ENCODE results near the gene HOXC4. TPM values are rescaled to one million over a fixed set of nuclear protein-coding genes. Genes with fewer than 3 reads are reported as not detected.

Gene HOXC4
- total RNA-seq, 1 donor from 2014 or later, result 2.8 TPM

- no peak for DNase-seq (ENCODE audit: low read depth)
These were observed 17.9 kb upstream of the HOXC4 start for GRCh38 chr12:54035568-54036264.

GRCh38 chr12:54036620-54037359 is 16.8 kb upstream of the HOXC4 start:
- peak overlapping the region; percentile 33 for H3K4me3 ChIP-seq (ENCODE audit: low read depth, low read length)
- TF ChIP-seq CTCF (conservative IDR thresholded peaks at IDR 0.05; ENCODE audit: low read depth, low read length), result peak; percentile 52
- no peak for DNase-seq (ENCODE audit: low read depth)

More at GRCh38 chr12:54035568-54036264, 17.9 kb upstream of the HOXC4 start:
- no peak overlapping the region for H3K4me3 ChIP-seq (ENCODE audit: low read depth, low read length)
- TF ChIP-seq CTCF (conservative IDR thresholded peaks at IDR 0.05; ENCODE audit: low read depth, low read length), result no peak

- no peak for TF ChIP-seq CTCF (conservative IDR thresholded peaks at IDR 0.05; ENCODE audit: low read depth, low read length)
- DNase-seq (ENCODE audit: low read depth), result no peak
- H3K4me3 ChIP-seq (ENCODE audit: low read depth, low read length), result peak overlapping the region; percentile 33
These were observed 16.0 kb upstream of the HOXC4 start for GRCh38 chr12:54037360-54038283.

DNA sequence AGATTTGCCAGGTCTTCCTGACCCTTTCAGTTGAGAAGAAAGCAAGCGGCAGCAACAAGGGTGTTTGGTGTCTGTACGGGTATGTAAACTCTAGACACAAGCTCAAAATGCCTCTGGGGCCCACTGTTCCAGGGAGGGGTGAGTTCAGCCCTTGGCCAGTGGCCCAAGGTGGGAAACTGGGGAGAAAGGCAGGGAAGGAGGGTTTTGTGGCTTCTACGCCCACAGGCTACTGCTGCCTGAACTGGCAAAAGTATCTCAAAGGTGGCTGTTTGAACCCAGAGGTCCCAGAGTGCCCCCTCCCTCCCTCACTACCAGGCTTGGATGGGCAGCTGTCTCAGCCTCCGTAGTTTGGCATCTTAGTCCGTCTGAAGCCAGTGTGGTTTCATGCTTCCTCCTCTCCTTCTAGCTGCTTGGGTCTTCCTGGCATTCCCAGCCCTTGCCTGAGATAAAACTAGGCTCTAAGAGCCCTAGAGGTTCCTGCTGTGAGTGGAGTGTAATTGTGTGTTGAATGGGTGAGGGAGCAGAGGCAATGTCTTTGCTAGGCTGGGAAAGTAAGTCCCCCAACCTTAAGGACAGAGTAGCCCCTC is 15.3 kb upstream of the HOXC4 start:
- no peak for DNase-seq (ENCODE audit: low read depth)
- TF ChIP-seq CTCF (conservative IDR thresholded peaks at IDR 0.05; ENCODE audit: low read depth, low read length), result no peak

GRCh38 chr12:54038871-54039414 is 14.7 kb upstream of the HOXC4 start:
- no peak for DNase-seq (ENCODE audit: low read depth)
- H3K4me3 ChIP-seq (ENCODE audit: low read depth, low read length), result no peak overlapping the region
- no peak for TF ChIP-seq CTCF (conservative IDR thresholded peaks at IDR 0.05; ENCODE audit: low read depth, low read length)

More for the DNA sequence above, 15.3 kb upstream of the HOXC4 start:
- H3K4me3 ChIP-seq (ENCODE audit: low read depth, low read length), result peak overlapping the region; percentile 23

All from epithelial cell of proximal tubule (primary cell).